ENCODE results near the gene JAKMIP1. TPM values are rescaled to one million over a fixed set of nuclear protein-coding genes. Genes with fewer than 3 reads are reported as not detected.
A peak's percentile ranks its signal among the peaks of the same experiment; 100 is the strongest.
"Not testable (repeated sequence)": the region's sequence is repeated elsewhere in the genome, so short reads cannot be mapped to it uniquely, and the experiment has no call there.

JAKMIP1 gene
- total and polyA plus RNA-seq, 3 experiments from 2014 or later: 12.7 to 26.1 (median 14.2) TPM

- H3K4me1 ChIP-seq (ENCODE audit: insufficient read depth, low read length): no peaks in the 10 kb centered on the region
- H3K4me3 ChIP-seq (ENCODE audit: low read length): no peak overlapping the region
- Mint-ChIP-seq H3K36me3 (peaks cover 0 to 7% (median 2%) of the 10 kb centered on the region in 3 donors), H3K27me3 (peaks cover 19 to 29% of the 10 kb centered on the region in 2 donors), H3K9me3 (no peaks in the 10 kb centered on the region), H3K4me3 (no peak overlapping the region), H3K27ac (no peak overlapping the region), H3K4me1 (no peaks in the 10 kb centered on the region)
- H3K27me3 ChIP-seq (ENCODE audit: insufficient read depth, low read length, poor library complexity, severe bottlenecking): no peaks in the 10 kb centered on the region
- no peaks in the 10 kb centered on the region for H3K9me3 ChIP-seq (ENCODE audit: low read length)
- no peak overlapping the region for H3K27ac ChIP-seq (ENCODE audit: low read depth, low read length)
- no peaks in the 10 kb centered on the region for H3K36me3 ChIP-seq (ENCODE audit: insufficient read depth, low read length)
- ChIA-PET POLR2A (no interaction called here), CTCF (interaction anchor here (1.0 to 1.4 kb wide), 2 partner anchors 9 to 16 kb away, joined by 3 read pairs; no protein-coding TSS in a partner anchor)
- no peak for DNase-seq
Observed at GRCh38 chr4:6011271-6011671, 189.1 kb downstream of the JAKMIP1 start.

- Mint-ChIP-seq H3K27me3 (peaks cover 22 to 29% of the 10 kb centered on the region in 2 donors), H3K27ac (no peak overlapping the region), H3K36me3 (peaks cover 0 to 7% (median 2%) of the 10 kb centered on the region in 3 donors), H3K9me3 (no peaks in the 10 kb centered on the region), H3K4me3 (no peak overlapping the region), H3K4me1 (no peaks in the 10 kb centered on the region)
- Histone ChIP-seq H3K4me3 (ENCODE audit: low read length) (no peak overlapping the region), H3K27me3 (ENCODE audit: insufficient read depth, low read length, poor library complexity, severe bottlenecking) (no peaks in the 10 kb centered on the region), H3K36me3 (ENCODE audit: insufficient read depth, low read length) (no peaks in the 10 kb centered on the region), H3K27ac (ENCODE audit: low read depth, low read length) (no peak overlapping the region), H3K9me3 (ENCODE audit: low read length) (no peaks in the 10 kb centered on the region), H3K4me1 (ENCODE audit: insufficient read depth, low read length) (no peaks in the 10 kb centered on the region)
- CTCF ChIA-PET: interaction anchor here (1.0 to 1.4 kb wide), 2 partner anchors 10 to 15 kb away, joined by 3 read pairs; no protein-coding TSS in a partner anchor
- POLR2A ChIA-PET: no interaction called here
- no peak for DNase-seq
Observed at GRCh38 chr4:6010789-6011188, 189.6 kb downstream of the JAKMIP1 start.

GRCh38 chr4:6009452-6009851 lies 190.9 kb downstream of the JAKMIP1 start:
- Histone ChIP-seq H3K4me3 (ENCODE audit: low read length) (no peak overlapping the region), H3K27me3 (ENCODE audit: insufficient read depth, low read length, poor library complexity, severe bottlenecking) (no peaks in the 10 kb centered on the region), H3K36me3 (ENCODE audit: insufficient read depth, low read length) (no peaks in the 10 kb centered on the region), H3K27ac (ENCODE audit: low read depth, low read length) (no peak overlapping the region), H3K4me1 (ENCODE audit: insufficient read depth, low read length) (no peaks in the 10 kb centered on the region), H3K9me3 (ENCODE audit: low read length) (no peaks in the 10 kb centered on the region)
- H3K27ac Mint-ChIP-seq: no peak overlapping the region
- ChIA-PET CTCF (interaction anchor here (0.9 kb wide), 1 partner anchor 10 kb away, joined by 3 read pairs; no protein-coding TSS in a partner anchor), POLR2A (no interaction called here)
- H3K9me3 Mint-ChIP-seq: no peaks in the 10 kb centered on the region
- H3K4me3 Mint-ChIP-seq: no peak overlapping the region
- peaks cover 26 to 29% of the 10 kb centered on the region in 2 donors for H3K27me3 Mint-ChIP-seq
- peaks cover 0 to 7% (median 2%) of the 10 kb centered on the region in 3 donors for H3K36me3 Mint-ChIP-seq
- DNase-seq: peak in 1 of 5 donors; percentile 12
- H3K4me1 Mint-ChIP-seq: no peaks in the 10 kb centered on the region

GRCh38 chr4:6008766-6009385 lies 191.5 kb downstream of the JAKMIP1 start:
- Mint-ChIP-seq H3K4me3 (no peak overlapping the region), H3K4me1 (no peaks in the 10 kb centered on the region), H3K9me3 (no peaks in the 10 kb centered on the region), H3K36me3 (peaks cover 0 to 7% (median 2%) of the 10 kb centered on the region in 3 donors), H3K27me3 (peaks cover 26 to 29% of the 10 kb centered on the region in 2 donors), H3K27ac (no peak overlapping the region)
- H3K4me3 ChIP-seq (ENCODE audit: low read length): no peak overlapping the region
- POLR2A ChIA-PET: no interaction called here
- DNase-seq: peak in 1 of 5 donors; percentile 36
- H3K36me3 ChIP-seq (ENCODE audit: insufficient read depth, low read length): no peaks in the 10 kb centered on the region
- H3K27ac ChIP-seq (ENCODE audit: low read depth, low read length): no peak overlapping the region
- H3K27me3 ChIP-seq (ENCODE audit: insufficient read depth, low read length, poor library complexity, severe bottlenecking): no peaks in the 10 kb centered on the region
- CTCF ChIA-PET: interaction anchor here (0.9 kb wide), 1 partner anchor 11 kb away, joined by 3 read pairs; no protein-coding TSS in a partner anchor
- H3K4me1 ChIP-seq (ENCODE audit: insufficient read depth, low read length): no peaks in the 10 kb centered on the region
- no peaks in the 10 kb centered on the region for H3K9me3 ChIP-seq (ENCODE audit: low read length)

GRCh38 chr4:6008092-6008551 lies 192.2 kb downstream of the JAKMIP1 start:
- Mint-ChIP-seq H3K27me3 (peaks cover 26 to 29% of the 10 kb centered on the region in 2 donors), H3K4me3 (peak overlapping the region in 1 of 7 donors; percentile 63), H3K27ac (no peak overlapping the region), H3K9me3 (no peaks in the 10 kb centered on the region), H3K4me1 (no peaks in the 10 kb centered on the region), H3K36me3 (peaks cover 0 to 7% (median 2%) of the 10 kb centered on the region in 3 donors)
- Histone ChIP-seq H3K4me3 (ENCODE audit: low read length) (no peak overlapping the region), H3K27me3 (ENCODE audit: insufficient read depth, low read length, poor library complexity, severe bottlenecking) (no peaks in the 10 kb centered on the region), H3K9me3 (ENCODE audit: low read length) (no peaks in the 10 kb centered on the region), H3K27ac (ENCODE audit: low read depth, low read length) (no peak overlapping the region), H3K36me3 (ENCODE audit: insufficient read depth, low read length) (no peaks in the 10 kb centered on the region), H3K4me1 (ENCODE audit: insufficient read depth, low read length) (no peaks in the 10 kb centered on the region)
- POLR2A ChIA-PET: no interaction called here
- CTCF ChIA-PET: no interaction called here
- peak in 1 of 5 donors; percentile 8 for DNase-seq

GRCh38 chr4:6005175-6005574 lies 195.2 kb downstream of the JAKMIP1 start:
- Histone ChIP-seq H3K4me3 (ENCODE audit: low read length) (no peak overlapping the region), H3K27me3 (ENCODE audit: insufficient read depth, low read length, poor library complexity, severe bottlenecking) (no peaks in the 10 kb centered on the region), H3K9me3 (ENCODE audit: low read length) (no peaks in the 10 kb centered on the region), H3K27ac (ENCODE audit: low read depth, low read length) (no peak overlapping the region), H3K4me1 (ENCODE audit: insufficient read depth, low read length) (no peaks in the 10 kb centered on the region), H3K36me3 (ENCODE audit: insufficient read depth, low read length) (no peaks in the 10 kb centered on the region)
- Mint-ChIP-seq H3K9me3 (no peaks in the 10 kb centered on the region), H3K27ac (no peak overlapping the region), H3K27me3 (peaks cover 17 to 20% of the 10 kb centered on the region in 2 donors), H3K4me3 (no peak overlapping the region), H3K36me3 (peaks cover 0 to 7% (median 4%) of the 10 kb centered on the region in 3 donors), H3K4me1 (no peaks in the 10 kb centered on the region)
- POLR2A ChIA-PET: no interaction called here
- CTCF ChIA-PET: no interaction called here
- DNase-seq: no peak

GRCh38 chr4:6003485-6003884 lies 196.9 kb downstream of the JAKMIP1 start:
- H3K9me3 ChIP-seq (ENCODE audit: low read length); H3K9me3 Mint-ChIP-seq; CTCF ChIA-PET; POLR2A ChIA-PET; H3K36me3 ChIP-seq (ENCODE audit: insufficient read depth, low read length); H3K27ac ChIP-seq (ENCODE audit: low read depth, low read length); H3K4me3 Mint-ChIP-seq; H3K27me3 ChIP-seq (ENCODE audit: insufficient read depth, low read length, poor library complexity, severe bottlenecking); DNase-seq; H3K4me1 ChIP-seq (ENCODE audit: insufficient read depth, low read length); H3K27ac Mint-ChIP-seq; H3K4me3 ChIP-seq (ENCODE audit: low read length); H3K4me1 Mint-ChIP-seq; H3K36me3 Mint-ChIP-seq: not testable (repeated sequence)
- H3K27me3 Mint-ChIP-seq: peaks cover 4 to 12% of the 10 kb centered on the region in 2 donors

- no peaks in the 10 kb centered on the region for H3K27me3 ChIP-seq (ENCODE audit: insufficient read depth, low read length, poor library complexity, severe bottlenecking)
- no peak for DNase-seq
- Mint-ChIP-seq H3K9me3 (no peaks in the 10 kb centered on the region), H3K27ac (no peak overlapping the region), H3K4me1 (peaks cover 0 to 5% (median 0%) of the 10 kb centered on the region in 3 donors), H3K27me3 (peaks cover 2 to 9% of the 10 kb centered on the region in 2 donors), H3K4me3 (no peak overlapping the region), H3K36me3 (peaks cover 0 to 7% (median 2%) of the 10 kb centered on the region in 3 donors)
- CTCF ChIA-PET: no interaction called here
- H3K27ac ChIP-seq (ENCODE audit: low read depth, low read length): no peak overlapping the region
- POLR2A ChIA-PET: no interaction called here
- no peak overlapping the region for H3K4me3 ChIP-seq (ENCODE audit: low read length)
- H3K36me3 ChIP-seq (ENCODE audit: insufficient read depth, low read length): no peaks in the 10 kb centered on the region
- no peaks in the 10 kb centered on the region for H3K9me3 ChIP-seq (ENCODE audit: low read length)
- H3K4me1 ChIP-seq (ENCODE audit: insufficient read depth, low read length): no peaks in the 10 kb centered on the region
Observed at GRCh38 chr4:6002926-6003325, 197.4 kb downstream of the JAKMIP1 start.
